ENCODE measurements around the gene VWA8. TPM values are rescaled to one million over a fixed set of nuclear protein-coding genes. Genes with fewer than 3 reads are reported as not detected.

VWA8 gene
- polyA plus RNA-seq, 1 experiment = 12.4 TPM

DNA sequence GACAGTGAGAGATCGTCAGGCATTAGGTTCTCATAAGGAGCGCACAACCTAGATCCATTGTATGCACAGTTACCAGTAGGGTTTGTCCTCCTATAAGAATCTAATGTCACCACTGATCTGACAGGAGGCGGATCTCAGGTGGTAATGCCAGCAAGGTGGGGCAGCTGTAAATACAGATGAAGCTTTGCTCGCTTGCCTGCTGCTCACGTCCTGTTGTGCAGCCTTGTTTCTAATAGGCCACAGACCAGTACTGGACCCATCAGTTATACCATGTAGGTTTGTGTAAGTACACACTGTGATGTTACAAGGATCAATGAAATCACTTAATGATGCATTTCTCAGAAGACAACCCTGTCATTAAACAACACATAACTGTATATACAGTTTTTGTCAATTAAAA is 23.5 kb downstream of the VWA8 start:
- no peak for DNase-seq (ENCODE audit: low read depth, low spot score)
- no peak overlapping the region for H3K27ac ChIP-seq (ENCODE audit: low read depth, low read length)
- TF ChIP-seq, protein P1, sequence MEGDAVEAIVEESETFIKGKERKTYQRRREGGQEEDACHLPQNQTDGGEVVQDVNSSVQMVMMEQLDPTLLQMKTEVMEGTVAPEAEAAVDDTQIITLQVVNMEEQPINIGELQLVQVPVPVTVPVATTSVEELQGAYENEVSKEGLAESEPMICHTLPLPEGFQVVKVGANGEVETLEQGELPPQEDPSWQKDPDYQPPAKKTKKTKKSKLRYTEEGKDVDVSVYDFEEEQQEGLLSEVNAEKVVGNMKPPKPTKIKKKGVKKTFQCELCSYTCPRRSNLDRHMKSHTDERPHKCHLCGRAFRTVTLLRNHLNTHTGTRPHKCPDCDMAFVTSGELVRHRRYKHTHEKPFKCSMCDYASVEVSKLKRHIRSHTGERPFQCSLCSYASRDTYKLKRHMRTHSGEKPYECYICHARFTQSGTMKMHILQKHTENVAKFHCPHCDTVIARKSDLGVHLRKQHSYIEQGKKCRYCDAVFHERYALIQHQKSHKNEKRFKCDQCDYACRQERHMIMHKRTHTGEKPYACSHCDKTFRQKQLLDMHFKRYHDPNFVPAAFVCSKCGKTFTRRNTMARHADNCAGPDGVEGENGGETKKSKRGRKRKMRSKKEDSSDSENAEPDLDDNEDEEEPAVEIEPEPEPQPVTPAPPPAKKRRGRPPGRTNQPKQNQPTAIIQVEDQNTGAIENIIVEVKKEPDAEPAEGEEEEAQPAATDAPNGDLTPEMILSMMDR (IDR thresholded peaks at IDR 0.05; ENCODE audit: low read depth, low read length) = no peak
- H3K27me3 ChIP-seq (ENCODE audit: control insufficient read depth, insufficient read depth, low read length) = no peaks in the 10 kb centered on the region
- ChIA-PET CTCF (no interaction called here), POLR2A (no interaction called here)
- no peak overlapping the region for H3K4me3 ChIP-seq (ENCODE audit: low read depth, low read length)
- H3K9me3 ChIP-seq (ENCODE audit: control insufficient read depth, insufficient read depth, low read length) = no peaks in the 10 kb centered on the region

DNA sequence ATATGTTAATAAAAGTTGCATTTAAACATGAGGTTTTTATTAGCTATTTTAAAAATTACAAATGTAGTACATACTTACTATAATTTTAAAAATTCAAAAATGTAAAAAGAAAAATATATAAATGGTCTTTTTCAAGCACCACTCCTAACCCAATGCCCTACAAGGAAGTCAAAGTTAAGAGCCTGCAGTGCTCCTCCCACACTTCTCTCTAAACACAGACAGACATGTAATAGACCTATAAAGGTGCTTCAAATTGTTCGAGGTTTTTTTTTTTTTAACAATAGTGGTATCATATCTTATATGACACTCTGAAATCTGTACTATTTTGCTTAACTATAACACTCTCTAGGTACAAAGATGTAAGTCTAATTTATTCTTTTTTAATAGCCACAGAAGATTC is 25.4 kb downstream of the VWA8 start:
- DNase-seq (ENCODE audit: low read depth, low spot score) = no peak
- Histone ChIP-seq H3K27ac (ENCODE audit: low read depth, low read length) (no peak overlapping the region), H3K27me3 (ENCODE audit: control insufficient read depth, insufficient read depth, low read length) (no peaks in the 10 kb centered on the region), H3K9me3 (ENCODE audit: control insufficient read depth, insufficient read depth, low read length) (no peaks in the 10 kb centered on the region), H3K4me3 (ENCODE audit: low read depth, low read length) (no peak overlapping the region)
- TF ChIP-seq, protein P1 (IDR thresholded peaks at IDR 0.05; ENCODE audit: low read depth, low read length) = no peak
- ChIA-PET CTCF (no interaction called here), POLR2A (no interaction called here)

DNA sequence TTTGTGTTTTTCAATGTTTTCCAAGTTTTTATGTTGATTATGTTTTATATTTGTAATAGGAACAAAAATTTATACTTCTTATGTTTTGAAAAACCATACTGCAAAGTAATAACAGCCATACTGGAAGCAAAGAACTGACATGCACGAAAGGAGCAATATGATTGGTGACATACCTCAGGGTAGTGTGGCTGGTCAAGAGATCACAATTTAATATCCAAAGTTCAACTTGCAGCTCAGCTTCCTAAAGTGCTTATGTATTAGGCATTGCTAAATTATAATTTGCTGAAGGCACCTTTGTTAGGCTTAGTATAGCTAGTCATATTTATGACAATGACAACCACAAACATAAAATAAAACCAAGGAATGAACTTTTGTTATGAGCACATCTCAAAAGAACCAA is 25.9 kb downstream of the VWA8 start:
- H3K4me3 ChIP-seq (ENCODE audit: low read depth, low read length) = no peak overlapping the region
- ChIA-PET POLR2A (no interaction called here), CTCF (interaction anchor here (1.0 kb wide), 1 partner anchor 8 kb away, joined by 4 read pairs; no protein-coding TSS in a partner anchor)
- H3K27me3 ChIP-seq (ENCODE audit: control insufficient read depth, insufficient read depth, low read length) = no peaks in the 10 kb centered on the region
- DNase-seq (ENCODE audit: low read depth, low spot score) = no peak
- no peaks in the 10 kb centered on the region for H3K9me3 ChIP-seq (ENCODE audit: control insufficient read depth, insufficient read depth, low read length)
- TF ChIP-seq, protein P1 (IDR thresholded peaks at IDR 0.05; ENCODE audit: low read depth, low read length) = no peak
- no peak overlapping the region for H3K27ac ChIP-seq (ENCODE audit: low read depth, low read length)

DNA sequence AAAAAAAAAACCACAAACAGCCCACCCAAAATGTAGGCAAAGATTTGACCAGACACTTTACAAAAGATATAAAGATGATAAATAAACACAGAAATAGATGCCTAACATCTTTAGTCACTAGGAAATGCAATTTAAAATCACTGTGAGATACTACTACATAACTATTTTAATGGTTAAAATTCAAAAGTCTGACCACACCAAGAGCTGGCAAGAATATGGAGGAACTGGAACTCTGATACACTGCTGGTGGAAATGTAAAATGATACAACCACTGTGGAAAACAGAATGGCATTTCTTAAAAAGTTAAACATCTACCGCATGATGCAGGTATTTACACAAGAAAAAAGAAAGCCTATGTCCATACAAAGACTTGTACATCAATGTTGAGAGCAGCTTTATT is 26.8 kb downstream of the VWA8 start:
- no peaks in the 10 kb centered on the region for H3K27me3 ChIP-seq (ENCODE audit: control insufficient read depth, insufficient read depth, low read length)
- H3K9me3 ChIP-seq (ENCODE audit: control insufficient read depth, insufficient read depth, low read length) = no peaks in the 10 kb centered on the region
- TF ChIP-seq, protein P1 (IDR thresholded peaks at IDR 0.05; ENCODE audit: low read depth, low read length) = no peak
- POLR2A ChIA-PET = no interaction called here
- CTCF ChIA-PET = interaction anchor here (1.0 kb wide), 1 partner anchor 9 kb away, joined by 4 read pairs; no protein-coding TSS in a partner anchor
- H3K27ac ChIP-seq (ENCODE audit: low read depth, low read length) = no peak overlapping the region
- no peak for DNase-seq (ENCODE audit: low read depth, low spot score)
- no peak overlapping the region for H3K4me3 ChIP-seq (ENCODE audit: low read depth, low read length)

DNA sequence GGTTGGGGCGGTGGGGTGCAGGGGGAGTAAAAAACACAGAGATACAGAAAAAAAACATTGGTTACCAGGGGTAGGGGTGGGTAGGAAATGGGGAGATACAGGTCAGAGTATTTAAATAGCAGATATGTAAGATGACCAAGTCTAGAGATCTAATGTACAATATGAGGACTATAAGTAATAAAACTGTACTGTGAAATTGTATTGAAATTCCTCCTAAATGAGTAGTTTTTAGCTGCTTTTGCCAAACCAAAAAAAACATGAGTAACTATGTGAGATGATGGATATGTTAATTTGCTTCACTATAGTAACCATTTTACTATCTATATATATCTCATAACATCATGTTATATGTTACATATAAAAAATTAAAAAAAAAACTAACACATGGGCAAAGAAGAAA is 29.6 kb downstream of the VWA8 start:
- Histone ChIP-seq H3K27me3 (ENCODE audit: control insufficient read depth, insufficient read depth, low read length) (no peaks in the 10 kb centered on the region), H3K9me3 (ENCODE audit: control insufficient read depth, insufficient read depth, low read length) (no peaks in the 10 kb centered on the region; the same call in 1 of the 2 replicates), H3K4me3 (ENCODE audit: low read depth, low read length) (no peak overlapping the region), H3K27ac (ENCODE audit: low read depth, low read length) (no peak overlapping the region)
- POLR2A ChIA-PET = no interaction called here
- TF ChIP-seq, protein P1 (IDR thresholded peaks at IDR 0.05; ENCODE audit: low read depth, low read length) = no peak
- DNase-seq (ENCODE audit: low read depth, low spot score) = no peak
- CTCF ChIA-PET = interaction anchor here (0.6 to 1.6 kb wide), 3 partner anchors 11 to 707 kb away, joined by 3 to 8 read pairs (median 4); no protein-coding TSS in a partner anchor
